NCI-H748 (cell line): ENCODE data around the gene DAGLA.

Experiments used
- DNase-seq: peaks from one replicate; lab custom pipeline; 2025; ENCODE audit not compliant: unreplicated experiment; lab: John Stamatoyannopoulos, UW

DAGLA gene

GRCh38 chr11:61762798-61763197 lies 82.6 kb downstream of the DAGLA start:
- no peak for DNase-seq

GRCh38 chr11:61763930-61764605 lies 83.9 kb downstream of the DAGLA start:
- DNase-seq = no peak

GRCh38 chr11:61764606-61765260 lies 84.5 kb downstream of the DAGLA start:
- DNase-seq = no peak

GRCh38 chr11:61765550-61766253 lies 85.5 kb downstream of the DAGLA start:
- DNase-seq = no peak

GRCh38 chr11:61766353-61766841 lies 86.2 kb downstream of the DAGLA start:
- DNase-seq = peak; percentile 19

GRCh38 chr11:61768376-61769076 lies 88.3 kb downstream of the DAGLA start:
- no peak for DNase-seq

GRCh38 chr11:61769169-61769920 lies 89.2 kb downstream of the DAGLA start:
- no peak for DNase-seq

- DNase-seq = no peak
Observed at GRCh38 chr11:61769946-61770683, 89.9 kb downstream of the DAGLA start.

GRCh38 chr11:61771195-61771894 lies 91.2 kb downstream of the DAGLA start:
- DNase-seq = no peak

- DNase-seq = no peak
Observed at GRCh38 chr11:61771985-61772455, 91.8 kb downstream of the DAGLA start.

GRCh38 chr11:61773356-61773755 lies 93.2 kb downstream of the DAGLA start:
- DNase-seq = no peak

GRCh38 chr11:61773809-61774208 lies 93.6 kb downstream of the DAGLA start:
- DNase-seq = no peak

- no peak for DNase-seq
Observed at GRCh38 chr11:61774411-61774810, 94.2 kb downstream of the DAGLA start.

GRCh38 chr11:61775106-61775505 lies 94.9 kb downstream of the DAGLA start:
- DNase-seq = no peak

- no peak for DNase-seq
Observed at GRCh38 chr11:61775606-61776554, 95.7 kb downstream of the DAGLA start.

GRCh38 chr11:61776561-61777075 lies 96.4 kb downstream of the DAGLA start:
- peak; percentile 51 for DNase-seq

- DNase-seq = peak; percentile 39
Observed at GRCh38 chr11:61777234-61778090, 97.3 kb downstream of the DAGLA start.
